B cell (primary cell): ENCODE measurements around the gene AK8. TPM values are rescaled to one million over a fixed set of nuclear protein-coding genes. Genes with fewer than 3 reads are reported as not detected.

ENCODE experiments used
- ATAC-seq: fragments of 200-7000 bp; cut with Tn5 transposase; one replicate; pipeline ENCODE4 v1.10.0; 2021; ENCODE audit warnings: low read depth, mild to moderate bottlenecking, moderate number of reproducible peaks, moderate library complexity
- CTCF ChIA-PET: fragments of 350-600 bp; sonication (Branson Sonifier 250); formaldehyde crosslinking; loops from one replicate; lab custom pipeline; 2021; ENCODE audit warnings: antibody characterized with exemption, inconsistent platforms; lab: Charles Lee
- POLR2A ChIA-PET: fragments of 350-600 bp; sonication (Branson Sonifier 250); formaldehyde crosslinking; loops from one replicate; lab custom pipeline; 2021; ENCODE audit warnings: antibody characterized with exemption; lab: Charles Lee
- DNase-seq: peaks from one replicate; pipeline ENCODE4 v3.0.0; 2013
- H2AFZ ChIP-seq: 2 replicates; pipeline ENCODE4 v1.6.1; 2012; ENCODE audit warnings: mild to moderate bottlenecking, low read depth, low read length; ENCODE audit not compliant: insufficient read depth, poor library complexity, severe bottlenecking
- H3K27ac ChIP-seq, 2 donors: 1 replicate in 1 of 2; 2 replicates in 1 of 2; pipeline ENCODE4 v1.5.1; 2012 to 2013; ENCODE audit warnings: low read length in 2 of 2, mild to moderate bottlenecking in 2 of 2, moderate library complexity in 1 of 2
- H3K27me3 ChIP-seq, 4 experiments: fragments of 200-600 bp in 1 of 4; sonication (generic) in 1 of 4; replicated peaks in 1 of 4; 1 replicate in 2 of 4; 2 replicates in 2 of 4; pipeline versions ENCODE4 v1.6.1 to v1.7.0; 2013 to 2016; ENCODE audit warnings: low read length in 3 of 4, mild to moderate bottlenecking in 2 of 4, mixed read lengths in 1 of 4, moderate library complexity in 1 of 4; ENCODE audit not compliant: insufficient read depth in 4 of 4, control insufficient read depth in 3 of 4; ENCODE audit errors: control extremely low read depth in 1 of 4
- H3K36me3 ChIP-seq, 2 experiments: replicated peaks in 1 of 2; 1 replicate in 1 of 2; 2 replicates in 1 of 2; pipeline versions ENCODE4 v1.6.1 to v1.7.1; 2013; ENCODE audit warnings: low read length in 1 of 2; ENCODE audit not compliant: insufficient read depth in 2 of 2, control insufficient read depth in 1 of 2; ENCODE audit errors: control extremely low read depth in 1 of 2, extremely low read depth in 1 of 2
- H3K4me1 ChIP-seq, 2 donors: fragments of 200-600 bp in 1 of 2; sonication (generic) in 1 of 2; 1 replicate in 1 of 2; 2 replicates in 1 of 2; pipeline versions ENCODE4 v1.5.1 to v1.6.1; 2013 to 2017; ENCODE audit warnings: low read length in 2 of 2; ENCODE audit not compliant: control insufficient read depth in 2 of 2, insufficient read depth in 2 of 2
- H3K4me2 ChIP-seq: replicated peaks from 2 replicates; pipeline ENCODE3; 2012; ENCODE audit warnings: mild to moderate bottlenecking, low read depth, low read length; ENCODE audit not compliant: poor library complexity, severe bottlenecking
- H3K4me3 ChIP-seq, 5 experiments: fragments of 200-600 bp in 1 of 5; sonication (generic) in 1 of 5; 1 replicate in 3 of 5; 2 replicates in 2 of 5; pipeline versions ENCODE4 v1.5.1 to v1.7.0; 2011 to 2016; ENCODE audit warnings: low read length in 4 of 5, mild to moderate bottlenecking in 4 of 5, low read depth in 2 of 5, control low read depth in 1 of 5, moderate library complexity in 1 of 5; ENCODE audit not compliant: insufficient read depth in 1 of 5; ENCODE audit errors: control extremely low read depth in 1 of 5, extremely low read depth in 1 of 5
- H3K79me2 ChIP-seq: fragments of 200-600 bp; sonication (generic); one replicate; pipeline ENCODE4 v1.6.0; 2016; ENCODE audit warnings: low read length; ENCODE audit not compliant: control insufficient read depth, insufficient read depth
- H3K9ac ChIP-seq: fragments of 200-600 bp; sonication (generic); 2 replicates; pipeline ENCODE4 v1.6.1; 2017; ENCODE audit warnings: mild to moderate bottlenecking, low read length, moderate library complexity
- H3K9me3 ChIP-seq, 3 donors: one replicate each; pipeline versions ENCODE4 v1.6.1 to v1.7.1; 2013; ENCODE audit warnings: low read length in 2 of 3; ENCODE audit not compliant: control insufficient read depth in 2 of 3, insufficient read depth in 1 of 3; ENCODE audit errors: control extremely low read depth in 1 of 3
- H4K20me1 ChIP-seq: 2 replicates; pipeline ENCODE4 v1.6.0; 2012; ENCODE audit warnings: mild to moderate bottlenecking, low read length; ENCODE audit not compliant: insufficient read depth, control insufficient read depth, poor library complexity, severe bottlenecking
- H3K27ac Mint-ChIP-seq: one replicate; pipeline ENCODE4 v1.8.0; 2021; ENCODE audit warnings: mixed read lengths
- H3K27me3 Mint-ChIP-seq: one replicate; pipeline ENCODE4 v1.8.0; 2021; ENCODE audit warnings: mixed read lengths
- H3K4me1 Mint-ChIP-seq: one replicate; pipeline ENCODE4 v1.8.0; 2021; ENCODE audit warnings: mixed read lengths
- H3K4me3 Mint-ChIP-seq: one replicate; pipeline ENCODE4 v1.8.0; 2021; ENCODE audit warnings: mixed read lengths
- H3K9me3 Mint-ChIP-seq: one replicate; pipeline ENCODE4 v1.8.0; 2022; ENCODE audit warnings: mixed read lengths; ENCODE audit not compliant: insufficient read depth
- EZH2 ChIP-seq: IDR thresholded peaks from 2 replicates; pipeline ENCODE4 v1.6.1; 2012; ENCODE audit warnings: borderline replicate concordance, low read depth, mild to moderate bottlenecking, moderate library complexity, low read length; ENCODE audit not compliant: insufficient read depth, poor library complexity, severe bottlenecking
- WGBS: methylation state at CpG from one replicate; pipeline ENCODE4 v1.1.5; 2013; ENCODE audit warnings: missing lambda C conversion rate; ENCODE audit not compliant: insufficient coverage; 5-methylcytosine and 5-hydroxymethylcytosine counted together
- intact Hi-C: fragments of 100-400 bp; cut with micrococcal nuclease; formaldehyde crosslinking; loops from one replicate; pipeline ENCODE4 v1.10.0; 2022
- polyA plus RNA-seq: library from polyadenylated mRNA; depleted of rRNA; stranded (reverse); fragments of >200 nt; gene quantifications from 2 replicates; pipeline ENCODE4 v1.2.3, GENCODE V29; 2012
- total RNA-seq, 2 donors: library from RNA; stranded (reverse); fragments of 120-200 nt in 1 of 2; gene quantifications; 1 replicate in 1 of 2; 2 replicates in 1 of 2; pipeline versions ENCODE4 v1.2.3 to v1.2.4, GENCODE V29; 2013 to 2022
- TF ChIP-seq, protein P1 (sequence below): fragments of 200-600 bp; IDR thresholded peaks from one replicate; pipeline ENCODE4 v1.8.0; 2022; ENCODE audit warnings: antibody characterized with exemption, mild to moderate bottlenecking

AK8 gene
- total and polyA plus RNA-seq, 2 donors (not counting 1 experiment from before 2014, with no cell fraction given), result 1.9 to 8.6 TPM

- no peaks in the 10 kb centered on the region for H3K27me3 Mint-ChIP-seq
- Histone ChIP-seq H4K20me1 (no peaks in the 10 kb centered on the region), H3K9me3 (no peaks in the 10 kb centered on the region), H2AFZ (no peak overlapping the region), H3K4me1 (no peaks in the 10 kb centered on the region), H3K4me3 (no peak overlapping the region), H3K4me2 (no peak overlapping the region), H3K79me2 (no peaks in the 10 kb centered on the region), H3K36me3 (no peaks in the 10 kb centered on the region), H3K27me3 (no peaks in the 10 kb centered on the region), H3K27ac (no peak overlapping the region), H3K9ac (no peak overlapping the region)
- no peaks in the 10 kb centered on the region for H3K9me3 Mint-ChIP-seq
- DNase-seq, result no peak
- ATAC-seq, result no peak
- intact Hi-C loops, result no loop called here
- 78% methylated on average over 2 of the region's 2 CpGs for WGBS
- CTCF ChIA-PET, result interaction anchor here (2.3 kb wide), 1 partner anchor 15 kb away, joined by 7 read pairs; no protein-coding TSS in a partner anchor
- H3K27ac Mint-ChIP-seq, result no peak overlapping the region
- POLR2A ChIA-PET, result no interaction called here
- no peaks in the 10 kb centered on the region for H3K4me1 Mint-ChIP-seq
- no peak overlapping the region for H3K4me3 Mint-ChIP-seq
- TF ChIP-seq, protein P1, sequence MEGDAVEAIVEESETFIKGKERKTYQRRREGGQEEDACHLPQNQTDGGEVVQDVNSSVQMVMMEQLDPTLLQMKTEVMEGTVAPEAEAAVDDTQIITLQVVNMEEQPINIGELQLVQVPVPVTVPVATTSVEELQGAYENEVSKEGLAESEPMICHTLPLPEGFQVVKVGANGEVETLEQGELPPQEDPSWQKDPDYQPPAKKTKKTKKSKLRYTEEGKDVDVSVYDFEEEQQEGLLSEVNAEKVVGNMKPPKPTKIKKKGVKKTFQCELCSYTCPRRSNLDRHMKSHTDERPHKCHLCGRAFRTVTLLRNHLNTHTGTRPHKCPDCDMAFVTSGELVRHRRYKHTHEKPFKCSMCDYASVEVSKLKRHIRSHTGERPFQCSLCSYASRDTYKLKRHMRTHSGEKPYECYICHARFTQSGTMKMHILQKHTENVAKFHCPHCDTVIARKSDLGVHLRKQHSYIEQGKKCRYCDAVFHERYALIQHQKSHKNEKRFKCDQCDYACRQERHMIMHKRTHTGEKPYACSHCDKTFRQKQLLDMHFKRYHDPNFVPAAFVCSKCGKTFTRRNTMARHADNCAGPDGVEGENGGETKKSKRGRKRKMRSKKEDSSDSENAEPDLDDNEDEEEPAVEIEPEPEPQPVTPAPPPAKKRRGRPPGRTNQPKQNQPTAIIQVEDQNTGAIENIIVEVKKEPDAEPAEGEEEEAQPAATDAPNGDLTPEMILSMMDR, result no peak
These were observed 13.8 kb downstream of the AK8 start for GRCh38 chr9:132864277-132864676.

GRCh38 chr9:132863096-132863495 lies 15.0 kb downstream of the AK8 start:
- Histone ChIP-seq H4K20me1 (no peaks in the 10 kb centered on the region), H3K79me2 (no peaks in the 10 kb centered on the region), H3K27ac (no peak overlapping the region), H3K9me3 (no peaks in the 10 kb centered on the region), H3K36me3 (no peaks in the 10 kb centered on the region), H3K9ac (no peak overlapping the region), H2AFZ (no peak overlapping the region), H3K4me2 (no peak overlapping the region), H3K27me3 (no peaks in the 10 kb centered on the region), H3K4me3 (no peak overlapping the region), H3K4me1 (no peaks in the 10 kb centered on the region)
- H3K4me3 Mint-ChIP-seq, result no peak overlapping the region
- H3K27me3 Mint-ChIP-seq, result no peaks in the 10 kb centered on the region
- no peak overlapping the region for H3K27ac Mint-ChIP-seq
- no peaks in the 10 kb centered on the region for H3K9me3 Mint-ChIP-seq
- no peak for DNase-seq
- no peaks in the 10 kb centered on the region for H3K4me1 Mint-ChIP-seq
- TF ChIP-seq, protein P1, result no peak
- no peak for TF ChIP-seq EZH2
- WGBS, result 92% methylated on average over 10 of the region's 12 CpGs
- CTCF ChIA-PET, result interaction anchor here (2.3 kb wide), 1 partner anchor 14 kb away, joined by 7 read pairs; no protein-coding TSS in a partner anchor
- no peak for ATAC-seq
- POLR2A ChIA-PET, result no interaction called here
- intact Hi-C loops, result no loop called here
